Measurements from ENCODE around the gene TENT4A.

DNA sequence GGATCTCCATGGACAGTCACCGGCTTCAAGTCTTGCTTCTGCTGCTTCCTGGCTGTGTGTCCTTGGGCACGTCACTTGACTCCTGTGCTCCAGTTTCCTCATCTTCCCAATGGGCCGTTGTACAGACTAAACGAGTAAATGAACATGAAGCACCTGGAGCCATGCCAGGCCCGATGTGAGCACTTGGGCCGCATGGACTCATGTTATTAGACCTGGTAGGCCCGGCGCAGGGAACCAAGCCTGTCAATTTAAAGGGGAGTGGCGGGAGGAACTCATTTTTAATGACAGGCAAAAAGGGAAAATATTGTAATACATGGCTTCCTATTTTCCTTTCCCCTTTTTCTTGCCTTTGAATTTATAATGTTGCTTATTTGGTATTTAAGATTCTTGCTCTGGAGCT, 47.5 kb downstream of the TENT4A start:
- TF ChIP-seq POLR2A (IDR thresholded peaks at IDR 0.05; ENCODE audit: extremely low read depth, insufficient read length): no peak
- TF ChIP-seq, protein P1, sequence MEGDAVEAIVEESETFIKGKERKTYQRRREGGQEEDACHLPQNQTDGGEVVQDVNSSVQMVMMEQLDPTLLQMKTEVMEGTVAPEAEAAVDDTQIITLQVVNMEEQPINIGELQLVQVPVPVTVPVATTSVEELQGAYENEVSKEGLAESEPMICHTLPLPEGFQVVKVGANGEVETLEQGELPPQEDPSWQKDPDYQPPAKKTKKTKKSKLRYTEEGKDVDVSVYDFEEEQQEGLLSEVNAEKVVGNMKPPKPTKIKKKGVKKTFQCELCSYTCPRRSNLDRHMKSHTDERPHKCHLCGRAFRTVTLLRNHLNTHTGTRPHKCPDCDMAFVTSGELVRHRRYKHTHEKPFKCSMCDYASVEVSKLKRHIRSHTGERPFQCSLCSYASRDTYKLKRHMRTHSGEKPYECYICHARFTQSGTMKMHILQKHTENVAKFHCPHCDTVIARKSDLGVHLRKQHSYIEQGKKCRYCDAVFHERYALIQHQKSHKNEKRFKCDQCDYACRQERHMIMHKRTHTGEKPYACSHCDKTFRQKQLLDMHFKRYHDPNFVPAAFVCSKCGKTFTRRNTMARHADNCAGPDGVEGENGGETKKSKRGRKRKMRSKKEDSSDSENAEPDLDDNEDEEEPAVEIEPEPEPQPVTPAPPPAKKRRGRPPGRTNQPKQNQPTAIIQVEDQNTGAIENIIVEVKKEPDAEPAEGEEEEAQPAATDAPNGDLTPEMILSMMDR (IDR thresholded peaks at IDR 0.05; ENCODE audit: low read depth, low read length): no peak
- TF ChIP-seq, protein P2, sequence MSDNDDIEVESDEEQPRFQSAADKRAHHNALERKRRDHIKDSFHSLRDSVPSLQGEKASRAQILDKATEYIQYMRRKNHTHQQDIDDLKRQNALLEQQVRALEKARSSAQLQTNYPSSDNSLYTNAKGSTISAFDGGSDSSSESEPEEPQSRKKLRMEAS (IDR thresholded peaks at IDR 0.05; ENCODE audit: low read depth, low read length): no peak

Data from NB4 (cell line).